HG03342 (cell line): ENCODE data around the gene TAF1C.
"Not testable (repeated sequence)": the region's sequence is repeated elsewhere in the genome, so short reads cannot be mapped to it uniquely, and the experiment has no call there.

Experiments
- ATAC-seq: cut with Tn5 transposase; IDR thresholded peaks from one replicate; pipeline ENCODE4 v1.9.1; 2021; ENCODE audit warnings: mild to moderate bottlenecking, moderate library complexity; ENCODE audit not compliant: unreplicated experiment

The TAF1C gene

DNA sequence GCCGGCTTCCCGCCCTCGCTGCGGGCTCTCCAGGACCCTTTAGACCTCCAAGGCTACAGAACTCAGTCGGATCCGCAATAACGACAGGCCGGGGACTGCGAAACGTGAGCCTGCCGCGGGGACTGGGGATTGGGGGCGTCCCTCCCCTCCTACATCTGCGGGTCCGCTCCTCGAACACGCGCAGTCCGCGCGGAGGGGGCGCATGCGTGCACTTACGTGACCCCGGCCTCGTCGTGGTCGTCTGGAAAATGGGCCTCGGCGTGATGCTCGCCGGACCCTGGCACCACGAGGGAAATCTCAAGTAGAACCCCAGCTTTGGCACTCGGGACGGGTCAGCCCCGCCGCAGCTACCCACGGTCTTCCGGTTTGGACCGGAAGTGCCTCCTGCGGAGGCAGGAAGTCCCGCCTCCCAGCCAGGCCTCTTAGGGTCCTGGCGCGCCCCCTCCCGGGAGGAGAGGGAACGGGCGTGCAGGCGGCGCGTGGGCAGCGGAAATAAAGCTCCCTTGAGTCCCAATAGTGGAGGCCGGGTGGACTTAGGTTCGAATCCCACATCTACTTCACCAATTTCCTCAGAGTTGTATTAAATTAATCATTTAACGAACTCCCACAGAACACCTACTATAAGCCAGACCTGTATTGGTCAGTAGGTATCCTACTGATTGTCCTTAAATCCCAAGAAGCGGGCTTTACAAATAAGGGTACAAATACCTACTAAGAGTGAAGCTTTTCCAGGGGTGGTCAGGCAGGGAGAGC lies at the start of gene TAF1C:
Gene TAF1C (minus strand): TSS at position 373 of the 753 bp plus-strand sequence. CDS start 2,069 bp downstream, outside the sequence.
- peak; percentile 95 for ATAC-seq

- ATAC-seq, result no peak
These were observed 47.7 kb upstream of the TAF1C start for GRCh38 chr16:84234321-84235241.

- ATAC-seq, result no peak
These were observed 46.9 kb upstream of the TAF1C start for GRCh38 chr16:84233748-84234147.

- ATAC-seq, result no peak
These were observed 46.1 kb upstream of the TAF1C start for GRCh38 chr16:84232969-84233368.

GRCh38 chr16:84232060-84232459 lies 45.2 kb upstream of the TAF1C start:
- ATAC-seq, result no peak

DNA sequence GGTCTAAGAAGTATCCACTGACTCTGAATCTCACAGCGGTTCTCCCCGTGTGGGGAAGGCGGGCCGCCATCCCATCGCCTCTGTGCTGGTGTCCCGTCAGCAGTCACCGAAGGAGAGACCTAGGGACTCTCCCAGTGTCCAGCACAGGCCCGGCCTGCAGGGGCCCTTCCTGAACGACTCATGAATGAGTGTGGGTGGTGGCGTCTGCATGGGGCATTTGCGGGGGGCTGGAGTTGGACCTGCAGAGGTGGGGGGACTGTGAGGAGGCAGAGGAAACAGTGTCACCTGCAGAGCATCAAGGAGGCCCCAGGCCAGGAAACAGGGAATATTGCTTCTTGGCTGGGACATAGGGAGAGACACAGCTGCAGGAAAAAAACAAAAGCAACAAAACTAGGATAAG lies 42.6 kb upstream of the TAF1C start:
- no peak for ATAC-seq

- no peak for ATAC-seq
These were observed 41.5 kb upstream of the TAF1C start for GRCh38 chr16:84228256-84228838.

GRCh38 chr16:84227548-84227947 lies 40.7 kb upstream of the TAF1C start:
- no peak for ATAC-seq

GRCh38 chr16:84226026-84226425 lies 39.2 kb upstream of the TAF1C start:
- ATAC-seq, result no peak

GRCh38 chr16:84225571-84225970 lies 38.7 kb upstream of the TAF1C start:
- no peak for ATAC-seq

- no peak for ATAC-seq
These were observed 38.3 kb upstream of the TAF1C start for GRCh38 chr16:84225126-84225525.

GRCh38 chr16:84224554-84224953 lies 37.7 kb upstream of the TAF1C start:
- no peak for ATAC-seq

GRCh38 chr16:84223456-84223855 lies 36.6 kb upstream of the TAF1C start:
- no peak for ATAC-seq

DNA sequence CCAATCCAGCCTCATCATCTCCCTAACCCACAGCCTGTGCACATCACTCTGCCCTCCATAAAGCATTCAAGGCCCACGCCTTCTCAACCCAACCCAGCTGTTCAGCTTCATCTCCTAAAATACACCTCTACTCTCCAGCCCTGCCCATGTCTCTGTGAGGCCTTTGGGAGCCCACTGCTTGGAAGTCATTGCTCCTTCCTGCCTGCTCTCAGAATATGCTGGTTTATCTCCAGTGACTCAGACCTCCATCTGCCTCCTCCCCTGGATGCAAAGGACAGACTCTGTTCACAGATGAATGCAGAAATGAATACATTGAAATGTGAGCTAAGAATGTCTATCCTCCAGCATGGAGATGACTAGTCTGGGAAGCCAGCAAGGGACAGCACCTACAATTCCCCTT lies 34.0 kb upstream of the TAF1C start:
- ATAC-seq, result no peak

- no peak for ATAC-seq
These were observed 32.1 kb upstream of the TAF1C start for GRCh38 chr16:84218956-84219355.

DNA sequence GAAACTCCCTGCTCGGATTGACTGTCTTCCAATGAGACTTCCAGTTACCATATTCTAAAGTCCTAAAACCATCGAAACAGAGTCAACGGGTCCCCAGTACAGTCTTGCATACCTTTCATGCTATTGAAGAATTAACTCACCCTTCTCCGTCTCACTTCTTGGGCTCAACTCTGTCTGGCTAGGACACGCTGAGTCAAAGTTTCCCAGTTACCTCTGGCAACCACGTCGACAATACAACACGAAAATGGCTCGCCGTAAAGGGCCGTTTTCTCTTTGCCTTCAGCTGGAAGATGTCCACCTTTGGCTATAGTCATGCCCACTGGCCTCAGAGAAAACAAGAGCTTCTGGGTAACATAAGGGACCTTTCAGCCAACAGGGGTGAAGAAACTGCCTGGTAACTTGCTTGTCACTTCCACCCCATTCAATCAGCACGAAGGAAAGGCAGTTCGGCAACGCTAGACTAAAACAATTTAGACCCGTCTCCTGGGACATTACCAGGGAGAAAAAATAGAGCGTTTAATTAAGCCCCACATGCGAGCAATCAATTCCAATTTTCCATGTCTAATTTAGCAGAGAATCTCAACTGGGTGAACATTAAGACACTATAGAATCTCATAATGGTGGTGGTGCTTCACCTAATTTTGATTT lies 31.4 kb upstream of the TAF1C start:
- ATAC-seq, result no peak

GRCh38 chr16:84216144-84216543 lies 29.3 kb upstream of the TAF1C start:
- ATAC-seq, result not testable (repeated sequence)

GRCh38 chr16:84215531-84215930 lies 28.7 kb upstream of the TAF1C start:
- ATAC-seq, result no peak

DNA sequence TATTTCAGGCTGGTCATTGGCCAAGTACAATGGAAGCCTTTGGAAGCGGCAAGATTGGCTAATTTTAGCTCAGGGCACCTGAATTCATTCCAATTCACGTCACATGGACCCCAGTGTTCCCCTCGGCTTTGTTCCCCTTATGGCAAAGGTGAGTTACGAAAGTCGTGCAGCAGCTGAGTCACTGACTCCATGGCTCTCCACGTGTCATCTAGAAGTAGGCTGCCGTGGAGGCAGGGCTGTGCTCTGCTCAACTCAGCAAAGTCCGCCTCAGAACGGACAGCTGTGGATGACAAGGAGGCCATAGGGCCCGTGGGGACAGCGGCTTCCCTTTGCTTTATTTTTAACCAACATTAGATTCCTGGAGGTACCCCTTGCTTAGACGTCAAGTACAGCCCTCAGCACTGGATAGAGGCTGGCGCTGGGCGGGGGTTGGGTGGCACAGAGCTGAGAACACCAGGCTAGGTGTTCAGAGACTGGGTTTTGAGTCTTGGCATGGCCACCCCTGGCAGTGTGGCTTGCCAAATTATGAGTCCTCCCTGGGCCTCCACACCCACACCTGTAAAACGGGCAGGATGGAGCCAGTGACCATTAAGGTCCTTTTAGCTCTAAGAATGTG lies 27.7 kb upstream of the TAF1C start:
- ATAC-seq, result no peak

GRCh38 chr16:84212631-84213030 lies 25.8 kb upstream of the TAF1C start:
- ATAC-seq, result no peak

GRCh38 chr16:84212154-84212553 lies 25.3 kb upstream of the TAF1C start:
- ATAC-seq, result no peak
